Ramos (cell line): ENCODE results near the gene ID1.

Experiments
- in situ Hi-C: fragments of 300-500 bp; cut with MboI; formaldehyde crosslinking; loops from one replicate; pipeline ENCODE4 v1.14.3; 2022; ENCODE audit warnings: low sequenced_read_pairs; ENCODE audit not compliant: unreplicated experiment

Gene ID1

GRCh38 chr20:31605031-31605901, at the start of gene ID1:
ID1 (plus strand) TSS chr20:31605289; CDS start chr20:31605388, 99 bp downstream.
- in situ Hi-C loops = no loop called here

GRCh38 chr20:31559704-31560093, 45.4 kb upstream of the ID1 start:
- in situ Hi-C loops = loop anchor here (5.0 to 10.0 kb wide), 2 partner anchors 53 to 155 kb away; no protein-coding TSS in a partner anchor

- in situ Hi-C loops = loop anchor here (5.0 to 10.0 kb wide), 2 partner anchors 52 to 155 kb away; no protein-coding TSS in a partner anchor
These were observed 44.9 kb upstream of the ID1 start for GRCh38 chr20:31560094-31560745.

GRCh38 chr20:31560746-31561598, 44.1 kb upstream of the ID1 start:
- in situ Hi-C loops = loop anchor here (5.0 to 10.0 kb wide), 2 partner anchors 51 to 154 kb away; no protein-coding TSS in a partner anchor

DNA sequence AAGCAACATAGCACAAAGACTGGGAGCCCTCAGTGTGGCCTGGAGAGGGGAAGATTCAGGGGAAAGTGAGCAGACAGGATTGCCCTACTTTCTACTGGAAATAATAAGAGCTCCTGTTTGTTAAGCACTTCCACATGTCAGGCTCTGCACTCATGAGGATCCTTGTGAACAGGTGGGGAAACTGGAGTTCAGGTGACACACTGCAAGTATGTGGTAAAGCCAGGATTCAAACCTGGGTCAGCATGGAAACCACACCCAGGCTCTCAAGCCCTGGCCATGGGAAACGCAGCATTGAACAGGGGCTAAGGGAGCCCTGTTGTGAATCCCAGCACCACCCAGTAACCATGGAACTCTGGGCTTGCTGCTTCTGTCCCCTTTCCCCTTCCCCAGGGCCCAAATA, 42.8 kb upstream of the ID1 start:
- in situ Hi-C loops = loop anchor here (5.0 to 10.0 kb wide), 2 partner anchors 50 to 153 kb away; no protein-coding TSS in a partner anchor

DNA sequence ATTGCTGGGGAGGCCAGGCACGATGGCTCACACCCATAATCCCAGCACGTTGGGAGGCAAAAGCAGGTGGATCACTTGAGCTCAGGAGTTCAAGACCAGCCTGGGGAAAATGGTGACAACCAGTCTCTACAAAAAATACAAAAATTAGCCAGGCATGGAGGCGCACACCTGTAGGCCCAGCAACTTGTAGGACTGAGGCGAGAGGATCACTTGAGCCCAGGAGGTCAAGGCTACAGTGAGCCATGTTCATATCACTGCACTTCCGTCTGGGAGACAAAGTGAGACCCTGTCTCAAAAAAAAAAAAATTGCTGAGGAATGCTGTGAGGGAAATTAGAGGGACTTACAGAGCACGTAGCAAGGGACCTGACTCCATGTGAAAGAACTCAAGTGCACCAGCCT, 40.8 kb upstream of the ID1 start:
- in situ Hi-C loops = loop anchor here (5.0 to 10.0 kb wide), 2 partner anchors 48 to 151 kb away; no protein-coding TSS in a partner anchor

GRCh38 chr20:31565699-31566318, 39.3 kb upstream of the ID1 start:
- in situ Hi-C loops = loop anchor here (10.0 kb wide), 1 partner anchor 149 kb away; no protein-coding TSS in a partner anchor

- in situ Hi-C loops = loop anchor here (10.0 kb wide), 1 partner anchor 149 kb away; no protein-coding TSS in a partner anchor
These were observed 38.8 kb upstream of the ID1 start for GRCh38 chr20:31566319-31566657.

GRCh38 chr20:31566658-31567379, 38.3 kb upstream of the ID1 start:
- in situ Hi-C loops = loop anchor here (10.0 kb wide), 1 partner anchor 148 kb away; no protein-coding TSS in a partner anchor

GRCh38 chr20:31567380-31567720, 37.7 kb upstream of the ID1 start:
- in situ Hi-C loops = loop anchor here (10.0 kb wide), 1 partner anchor 147 kb away; no protein-coding TSS in a partner anchor

DNA sequence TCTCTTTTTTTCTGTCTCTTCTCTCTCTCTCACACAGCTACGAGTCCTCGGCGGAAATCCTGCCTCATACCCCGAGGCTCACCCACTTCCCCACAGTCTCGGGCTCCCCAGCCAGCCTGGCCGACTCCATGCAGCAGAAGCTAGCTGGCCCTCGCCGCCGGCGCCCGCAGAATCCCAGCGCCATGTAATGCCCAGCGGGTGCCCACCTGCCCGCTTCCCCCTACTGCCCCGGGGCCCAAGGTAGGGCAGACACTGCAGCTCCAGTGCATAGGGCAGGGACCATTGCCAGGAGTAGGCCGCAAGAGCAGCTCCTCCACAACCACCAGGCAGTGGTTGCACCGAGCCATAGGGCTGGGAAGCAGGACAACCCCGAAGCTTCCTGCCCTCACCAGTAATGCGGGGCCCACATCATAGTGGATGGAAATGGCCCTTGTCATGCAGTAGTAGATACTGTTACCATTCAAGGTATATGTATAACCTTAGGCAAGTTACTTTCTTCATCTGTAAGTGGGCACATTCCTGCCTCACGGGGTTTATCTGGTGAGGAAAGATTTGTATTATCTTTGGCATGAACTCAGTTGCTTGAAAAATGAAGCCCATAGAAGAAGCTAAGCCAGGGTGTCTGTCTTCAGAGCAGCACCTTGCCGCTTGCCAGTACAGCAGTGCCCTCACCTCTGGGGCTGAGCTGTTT, 36.9 kb upstream of the ID1 start:
- in situ Hi-C loops = loop anchor here (10.0 kb wide), 1 partner anchor 147 kb away; no protein-coding TSS in a partner anchor

- in situ Hi-C loops = loop anchor here (10.0 kb wide), 1 partner anchor 146 kb away; no protein-coding TSS in a partner anchor
These were observed 36.3 kb upstream of the ID1 start for GRCh38 chr20:31568773-31569162.

- in situ Hi-C loops = loop anchor here (10.0 kb wide), 1 partner anchor 145 kb away; no protein-coding TSS in a partner anchor
These were observed 35.7 kb upstream of the ID1 start for GRCh38 chr20:31569163-31570020.

DNA sequence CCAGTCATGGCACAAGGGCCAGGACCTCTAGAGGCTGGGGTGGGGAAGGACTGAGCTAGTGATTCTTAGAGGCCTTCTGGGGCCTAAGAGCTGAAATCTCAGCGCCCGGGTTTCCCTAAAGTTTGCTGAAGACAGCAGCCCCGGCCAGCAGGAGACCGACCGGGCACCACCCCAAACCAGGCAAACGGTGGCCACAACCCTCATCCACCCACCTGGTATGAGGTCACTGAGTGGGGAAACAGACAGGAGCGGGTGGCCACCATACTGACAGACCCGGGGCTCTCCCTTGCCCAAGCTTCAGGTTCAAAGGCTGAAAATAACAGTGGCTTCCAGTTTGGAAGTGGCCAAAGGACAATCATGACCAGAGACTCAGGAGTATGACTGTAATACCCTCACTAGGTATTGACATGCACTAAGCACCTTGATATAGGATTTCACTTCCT, 35.0 kb upstream of the ID1 start:
- in situ Hi-C loops = no loop called here

DNA sequence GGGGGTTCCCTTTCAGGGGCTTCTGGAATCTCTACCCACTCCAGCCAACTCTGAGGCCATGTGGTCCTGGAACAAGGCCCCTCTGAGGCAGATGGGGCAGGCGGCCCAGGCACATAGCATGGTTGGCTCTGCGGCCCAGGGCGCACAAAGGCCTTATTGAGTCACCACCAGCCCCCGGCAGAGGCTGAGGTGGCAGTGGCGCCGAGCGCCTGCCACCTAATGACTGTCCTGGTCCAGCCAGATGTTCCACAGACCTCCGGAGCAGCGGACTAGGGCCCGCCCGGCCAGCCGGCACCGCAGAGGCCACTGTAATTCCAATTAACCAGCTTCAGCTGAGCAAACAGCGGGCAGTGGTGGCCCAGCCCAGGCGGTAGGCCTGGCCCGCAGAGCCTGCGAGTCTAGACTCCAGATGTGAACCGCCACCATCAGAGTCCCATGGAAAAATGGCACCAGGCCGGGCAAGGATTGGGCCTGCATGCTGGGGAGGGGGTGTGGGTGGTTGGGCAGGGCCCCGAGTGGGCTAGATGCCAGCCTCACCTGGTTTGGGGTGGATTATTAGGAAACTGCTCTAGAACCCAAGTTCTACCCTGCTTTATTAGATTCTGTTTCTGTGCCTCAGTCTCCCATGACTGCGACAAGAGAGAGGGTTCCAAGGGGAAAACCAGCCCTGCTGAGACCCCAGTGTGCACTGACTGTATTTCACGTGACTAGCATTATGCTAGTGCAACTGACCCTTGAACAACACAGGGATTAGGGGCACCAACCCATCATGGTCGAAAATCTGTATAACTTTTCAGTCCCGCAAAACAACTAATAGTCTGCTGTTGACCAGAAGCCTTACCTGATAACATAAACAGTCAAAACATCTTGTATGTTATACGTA, 34.1 kb upstream of the ID1 start:
- in situ Hi-C loops = no loop called here

- in situ Hi-C loops = no loop called here
These were observed 32.9 kb upstream of the ID1 start for GRCh38 chr20:31572042-31572700.
